Activated T-cell treated with anti-CD3 and anti-CD28 coated beads, Interleukin-2, amount 50 U/mL, for 4 hours (primary cell): ENCODE measurements around the gene PGGHG. TPM values are rescaled to one million over a fixed set of nuclear protein-coding genes. Genes with fewer than 3 reads are reported as not detected.
"Not testable (repeated sequence)": the region's sequence is repeated elsewhere in the genome, so short reads cannot be mapped to it uniquely, and the experiment has no call there.

ENCODE experiments used
- ATAC-seq, 2 donors: fragments of 200-7000 bp; cut with Tn5 transposase; one replicate each; pipeline ENCODE4 v1.10.0; 2021
- DNase-seq: peaks from one replicate; pipeline ENCODE4 v3.0.0-alpha.2; 2020
- H3K27me3 Mint-ChIP-seq: one replicate; pipeline ENCODE4 v1.8.0; 2021; ENCODE audit warnings: low read depth, mixed read lengths
- H3K36me3 Mint-ChIP-seq: one replicate; pipeline ENCODE4 v1.8.0; 2022; ENCODE audit warnings: mixed read lengths; ENCODE audit not compliant: insufficient read depth
- H3K4me1 Mint-ChIP-seq: one replicate; pipeline ENCODE4 v1.8.0; 2021; ENCODE audit warnings: low read depth, mixed read lengths
- H3K4me3 Mint-ChIP-seq: one replicate; pipeline ENCODE4 v1.8.0; 2021; ENCODE audit warnings: mild to moderate bottlenecking, moderate library complexity, mixed read lengths
- H3K9me3 Mint-ChIP-seq: one replicate; pipeline ENCODE4 v1.8.0; 2021; ENCODE audit warnings: mixed read lengths
- total RNA-seq, 3 donors: library from RNA; stranded (reverse); gene quantifications; one replicate each; pipeline ENCODE4 v1.2.1, GENCODE V29; 2021

The PGGHG gene
- total RNA-seq, 3 donors from 2014 or later = 16.6 to 76.3 (median 28.3) TPM

- Mint-ChIP-seq H3K4me3 (no peak overlapping the region), H3K4me1 (peaks cover 51% of the 10 kb centered on the region), H3K36me3 (no peaks in the 10 kb centered on the region), H3K27me3 (peaks cover 14% of the 10 kb centered on the region), H3K9me3 (no peaks in the 10 kb centered on the region)
- no peak for DNase-seq
- no peak for ATAC-seq
Measured at GRCh38 chr11:285894-286220, 3.1 kb upstream of the PGGHG start.

GRCh38 chr11:286977-287820, 1.7 kb upstream of the PGGHG start:
- ATAC-seq, H3K36me3 Mint-ChIP-seq, H3K9me3 Mint-ChIP-seq, H3K27me3 Mint-ChIP-seq: not testable (repeated sequence)
- Mint-ChIP-seq H3K4me3 (peak overlapping the region; percentile 96), H3K4me1 (peaks cover 39% of the 10 kb centered on the region)
- DNase-seq = peak; percentile 56

GRCh38 chr11:287821-288477, 977 bp upstream of the PGGHG start:
- Mint-ChIP-seq H3K36me3 (no peaks in the 10 kb centered on the region), H3K27me3 (peaks cover 1% of the 10 kb centered on the region), H3K9me3 (no peaks in the 10 kb centered on the region), H3K4me1 (peaks cover 32% of the 10 kb centered on the region), H3K4me3 (peak overlapping the region; percentile 96)
- DNase-seq (peak; percentile 55), ATAC-seq (peak; percentile 29)

- peak; percentile 45 for DNase-seq
- Mint-ChIP-seq H3K27me3 (no peaks in the 10 kb centered on the region), H3K4me3 (peak overlapping the region; percentile 59), H3K9me3 (no peaks in the 10 kb centered on the region), H3K4me1 (peaks cover 26% of the 10 kb centered on the region), H3K36me3 (no peaks in the 10 kb centered on the region)
- no peak for ATAC-seq
Measured at GRCh38 chr11:289398-289711, 429 bp downstream of the PGGHG start.

- Mint-ChIP-seq H3K36me3 (no peaks in the 10 kb centered on the region), H3K4me3 (peak overlapping the region; percentile 61), H3K27me3 (no peaks in the 10 kb centered on the region), H3K4me1 (peaks cover 26% of the 10 kb centered on the region), H3K9me3 (no peaks in the 10 kb centered on the region)
- peak in 1 of 2 donors; percentile 21 for ATAC-seq
- DNase-seq = peak; percentile 6
Measured at GRCh38 chr11:289712-290620, 1.0 kb downstream of the PGGHG start.

GRCh38 chr11:290621-291231, 1.8 kb downstream of the PGGHG start:
- no peaks in the 10 kb centered on the region for H3K27me3 Mint-ChIP-seq

GRCh38 chr11:291281-292210, 2.6 kb downstream of the PGGHG start:
- no peaks in the 10 kb centered on the region for H3K36me3 Mint-ChIP-seq

More at GRCh38 chr11:290621-291231, 1.8 kb downstream of the PGGHG start:
- DNase-seq (peak; percentile 5), ATAC-seq (no peak)
- Mint-ChIP-seq H3K9me3 (no peaks in the 10 kb centered on the region), H3K4me3 (peak overlapping the region; percentile 21), H3K4me1 (peaks cover 26% of the 10 kb centered on the region), H3K36me3 (no peaks in the 10 kb centered on the region)

GRCh38 chr11:292211-293121, 3.5 kb downstream of the PGGHG start:
- no peaks in the 10 kb centered on the region for H3K27me3 Mint-ChIP-seq
- DNase-seq = peak; percentile 4
- H3K4me1 Mint-ChIP-seq = peaks cover 22% of the 10 kb centered on the region
- no peaks in the 10 kb centered on the region for H3K9me3 Mint-ChIP-seq
- H3K4me3 Mint-ChIP-seq = no peak overlapping the region
- no peaks in the 10 kb centered on the region for H3K36me3 Mint-ChIP-seq
- ATAC-seq = no peak

More at GRCh38 chr11:291281-292210, 2.6 kb downstream of the PGGHG start:
- H3K4me3 Mint-ChIP-seq = no peak overlapping the region
- DNase-seq = peak; percentile 4
- peaks cover 21% of the 10 kb centered on the region for H3K4me1 Mint-ChIP-seq
- no peaks in the 10 kb centered on the region for H3K27me3 Mint-ChIP-seq
- no peak for ATAC-seq
- no peaks in the 10 kb centered on the region for H3K9me3 Mint-ChIP-seq

- Mint-ChIP-seq H3K4me3 (no peak overlapping the region), H3K36me3 (no peaks in the 10 kb centered on the region), H3K4me1 (peaks cover 24% of the 10 kb centered on the region), H3K27me3 (no peaks in the 10 kb centered on the region), H3K9me3 (no peaks in the 10 kb centered on the region)
- peak; percentile 4 for DNase-seq
- ATAC-seq = no peak
Measured at GRCh38 chr11:293271-293851, 4.4 kb downstream of the PGGHG start.

- Mint-ChIP-seq H3K36me3 (no peaks in the 10 kb centered on the region), H3K27me3 (no peaks in the 10 kb centered on the region), H3K9me3 (no peaks in the 10 kb centered on the region), H3K4me3 (no peak overlapping the region), H3K4me1 (peaks cover 27% of the 10 kb centered on the region)
- ATAC-seq (no peak), DNase-seq (peak; percentile 4)
Measured at GRCh38 chr11:293852-294661, 5.1 kb downstream of the PGGHG start.

GRCh38 chr11:294780-295179, 5.9 kb downstream of the PGGHG start:
- H3K4me3 Mint-ChIP-seq = no peak overlapping the region
- ATAC-seq (no peak), DNase-seq (peak; percentile 4)
- H3K36me3 Mint-ChIP-seq = no peaks in the 10 kb centered on the region
- peaks cover 24% of the 10 kb centered on the region for H3K4me1 Mint-ChIP-seq
- H3K9me3 Mint-ChIP-seq = no peaks in the 10 kb centered on the region
- peaks cover 1% of the 10 kb centered on the region for H3K27me3 Mint-ChIP-seq
